ENCODE measurements around the gene FTCD. TPM values are rescaled to one million over a fixed set of nuclear protein-coding genes. Genes with fewer than 3 reads are reported as not detected.
A peak's percentile ranks its signal among the peaks of the same experiment; 100 is the strongest.
"Not testable (repeated sequence)": the region's sequence is repeated elsewhere in the genome, so short reads cannot be mapped to it uniquely, and the experiment has no call there.

Gene FTCD
- total and polyA plus RNA-seq, 2 experiments from 2014 or later = 18.9 to 27.4 TPM

- no peak overlapping the region for H3K4me3 ChIP-seq
- no peaks in the 10 kb centered on the region for H3K36me3 ChIP-seq
- H3K4me1 ChIP-seq (ENCODE audit: low read depth) = no peaks in the 10 kb centered on the region
- TF ChIP-seq CTCF (IDR thresholded peaks at IDR 0.05; ENCODE audit: low read depth, low read length) = no peak
- no peaks in the 10 kb centered on the region for H3K9me3 ChIP-seq (ENCODE audit: low read depth)
- DNase-seq (ENCODE audit: low read depth in 1 of 2, low spot score in 1 of 2) = no peak
- no peak overlapping the region for H3K27ac ChIP-seq
- no peaks in the 10 kb centered on the region for H3K27me3 ChIP-seq
These were observed 17.6 kb upstream of the FTCD start for GRCh38 chr21:46172863-46173528.

DNA sequence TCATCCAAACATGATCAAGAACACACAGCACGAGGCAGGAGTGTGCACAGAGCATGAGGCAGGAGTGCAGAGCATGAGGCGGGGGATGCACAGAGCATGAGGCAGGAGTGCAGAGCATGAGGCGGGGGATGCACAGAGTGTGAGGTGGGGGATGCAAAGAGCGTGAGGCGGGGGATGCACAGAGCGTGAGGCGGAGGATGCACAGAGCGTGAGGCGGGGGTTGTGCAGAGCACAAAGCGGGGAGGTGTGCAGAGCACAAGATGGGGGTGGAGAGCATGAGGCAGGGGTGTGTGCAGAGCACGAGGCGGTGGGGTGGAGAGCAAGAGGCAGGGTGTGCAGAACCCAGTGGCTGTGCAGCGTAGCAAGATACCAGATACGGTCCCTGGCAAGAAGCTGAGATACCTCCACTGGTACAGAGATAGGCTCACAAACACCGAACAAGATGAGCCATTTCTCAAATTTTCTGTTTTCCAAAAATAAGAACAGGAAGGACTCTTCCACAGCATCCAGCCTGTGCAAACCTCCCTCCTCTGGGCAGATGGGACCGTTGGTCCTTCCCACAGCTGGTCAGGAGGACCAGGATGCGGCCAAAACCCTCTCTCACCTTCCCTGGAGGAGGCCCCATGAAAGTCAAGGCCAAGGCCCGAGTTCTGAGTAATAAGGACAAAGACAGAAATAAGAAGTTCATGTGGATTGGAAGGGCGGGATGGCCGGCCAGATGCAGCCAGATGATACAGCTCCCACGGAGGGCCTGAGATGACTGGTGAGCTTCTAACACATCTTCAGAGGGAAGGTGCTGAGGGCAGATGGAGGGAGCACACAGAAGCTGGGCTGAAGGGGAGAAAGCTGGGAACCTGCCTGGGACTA, 16.9 kb upstream of the FTCD start:
- Histone ChIP-seq H3K36me3 (no peaks in the 10 kb centered on the region), H3K4me3 (no peak overlapping the region), H3K27ac (no peak overlapping the region), H3K9me3 (ENCODE audit: low read depth) (no peaks in the 10 kb centered on the region), H3K27me3 (no peaks in the 10 kb centered on the region), H3K4me1 (ENCODE audit: low read depth) (no peaks in the 10 kb centered on the region)
- TF ChIP-seq CTCF (IDR thresholded peaks at IDR 0.05; ENCODE audit: low read depth, low read length) = no peak
- no peak for DNase-seq (ENCODE audit: low read depth in 1 of 2, low spot score in 1 of 2)

- H3K27me3 ChIP-seq = no peaks in the 10 kb centered on the region
- H3K36me3 ChIP-seq = no peaks in the 10 kb centered on the region
- H3K4me3 ChIP-seq = no peak overlapping the region
- H3K9me3 ChIP-seq (ENCODE audit: low read depth) = no peaks in the 10 kb centered on the region
- H3K27ac ChIP-seq = no peak overlapping the region
- TF ChIP-seq CTCF (IDR thresholded peaks at IDR 0.05; ENCODE audit: low read depth, low read length) = no peak
- DNase-seq (ENCODE audit: low read depth in 1 of 2, low spot score in 1 of 2) = peak in 1 of 2 donors; percentile 36
- H3K4me1 ChIP-seq (ENCODE audit: low read depth) = no peaks in the 10 kb centered on the region
These were observed 16.2 kb upstream of the FTCD start for GRCh38 chr21:46171585-46171984.

DNA sequence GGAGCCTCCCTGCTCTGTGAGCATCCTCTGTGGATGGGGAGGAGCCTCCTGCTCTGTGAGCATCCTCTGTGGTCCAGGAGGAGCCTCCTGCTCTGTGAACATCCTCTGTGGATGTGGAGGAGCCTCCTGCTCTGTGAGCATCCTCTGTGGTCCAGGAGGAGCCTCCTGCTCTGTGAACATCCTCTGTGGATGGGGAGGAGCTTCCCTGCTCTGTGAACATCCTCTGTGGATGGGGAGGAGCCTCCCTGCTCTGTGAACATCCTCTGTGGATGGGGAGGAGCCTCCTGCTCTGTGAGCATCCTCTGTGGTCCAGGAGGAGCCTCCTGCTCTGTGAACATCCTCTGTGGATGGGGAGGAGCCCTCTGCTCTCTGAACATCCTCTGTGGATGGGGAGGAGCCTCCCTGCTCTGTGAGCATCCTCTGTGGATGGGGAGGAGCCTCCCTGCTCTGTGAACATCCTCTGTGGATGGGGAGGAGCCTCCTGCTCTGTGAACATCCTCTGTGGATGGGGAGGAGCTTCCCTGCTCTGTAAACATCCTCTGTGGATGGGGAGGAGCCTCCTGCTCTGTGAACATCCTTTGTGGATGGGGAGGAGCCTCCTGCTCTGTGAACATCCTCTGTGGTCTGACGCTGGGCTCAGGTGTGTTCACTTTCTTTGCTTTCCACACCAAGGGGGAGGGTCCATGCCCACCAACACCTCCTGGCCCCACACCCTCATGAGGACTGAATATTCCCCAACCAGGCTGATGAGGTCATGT, 15.2 kb upstream of the FTCD start:
- not testable (repeated sequence) for H3K36me3 ChIP-seq; H3K4me3 ChIP-seq; DNase-seq (ENCODE audit: low read depth in 1 of 2, low spot score in 1 of 2); H3K27ac ChIP-seq; H3K27me3 ChIP-seq; H3K4me1 ChIP-seq (ENCODE audit: low read depth); H3K9me3 ChIP-seq (ENCODE audit: low read depth)

GRCh38 chr21:46168659-46169386, 13.4 kb upstream of the FTCD start:
- no peaks in the 10 kb centered on the region for H3K36me3 ChIP-seq
- no peak for DNase-seq (ENCODE audit: low read depth in 1 of 2, low spot score in 1 of 2)
- no peak overlapping the region for H3K27ac ChIP-seq
- no peak overlapping the region for H3K4me3 ChIP-seq
- H3K9me3 ChIP-seq (ENCODE audit: low read depth) = no peaks in the 10 kb centered on the region
- no peaks in the 10 kb centered on the region for H3K4me1 ChIP-seq (ENCODE audit: low read depth)
- H3K27me3 ChIP-seq = no peaks in the 10 kb centered on the region
- TF ChIP-seq CTCF (IDR thresholded peaks at IDR 0.05; ENCODE audit: low read depth, low read length) = no peak
